H1 (cell line): Measurements from ENCODE around the gene SPI1. TPM values are rescaled to one million over a fixed set of nuclear protein-coding genes. Genes with fewer than 3 reads are reported as not detected.

ENCODE experiments used
- CTCF ChIA-PET: fragments of 300-600 bp; sonication (Branson Sonifier 250); formaldehyde crosslinking; loops from one replicate; lab custom pipeline; 2021; ENCODE audit not compliant: partially characterized antibody; lab: Charles Lee
- POLR2A ChIA-PET: fragments of 300-600 bp; sonication (Branson Sonifier 250); formaldehyde crosslinking; loops from one replicate; lab custom pipeline; 2021; ENCODE audit warnings: inconsistent platforms; ENCODE audit not compliant: partially characterized antibody; lab: Charles Lee
- DNase-seq, 2 experiments: peaks; one replicate each; pipeline versions ENCODE4 v3.0.0 to v3.0.0-alpha.2; 2010 to 2022; ENCODE audit warnings: low spot score in 2 of 2, low read depth in 1 of 2, mixed read lengths in 1 of 2
- FAIRE-seq: peaks from 2 replicates; lab custom pipeline; 2011; peaks lifted over from hg19 to GRCh38; lab: Jason Lieb, UNC
- H2AFZ ChIP-seq: 2 replicates; pipeline ENCODE4 v1.8.1; 2012; ENCODE audit warnings: low read length, inconsistent platforms
- H2AK5ac ChIP-seq: 2 replicates; pipeline ENCODE4 v1.6.1; 2013; ENCODE audit warnings: low read depth, low read length
- H2BK120ac ChIP-seq: replicated peaks from 2 replicates; pipeline ENCODE3; 2013; ENCODE audit warnings: low read depth, low read length, inconsistent platforms
- H2BK12ac ChIP-seq: 2 replicates; pipeline ENCODE4 v1.6.1; 2013; ENCODE audit warnings: low read depth, low read length
- H2BK15ac ChIP-seq: 2 replicates; pipeline ENCODE4 v1.6.1; 2013; ENCODE audit warnings: low read length
- H2BK20ac ChIP-seq: 2 replicates; pipeline ENCODE4 v1.6.1; 2013; ENCODE audit warnings: low read length
- H2BK5ac ChIP-seq: 2 replicates; pipeline ENCODE4 v1.6.1; 2013; ENCODE audit warnings: low read depth, low read length
- H3K14ac ChIP-seq: 2 replicates; pipeline ENCODE4 v1.6.1; 2013; ENCODE audit warnings: inconsistent platforms; ENCODE audit not compliant: insufficient read length
- H3K18ac ChIP-seq: 2 replicates; pipeline ENCODE4 v1.6.1; 2013; ENCODE audit warnings: low read length; ENCODE audit errors: extremely low read depth
- H3K23ac ChIP-seq: 2 replicates; pipeline ENCODE4 v1.6.1; 2013; ENCODE audit warnings: inconsistent platforms; ENCODE audit not compliant: insufficient read length
- H3K23me2 ChIP-seq: 2 replicates; pipeline ENCODE4 v1.6.1; 2013; ENCODE audit warnings: low read depth, low read length
- H3K27ac ChIP-seq: 2 replicates; pipeline ENCODE4 v1.6.1; 2011; ENCODE audit warnings: low read depth, low read length, inconsistent platforms
- H3K27me3 ChIP-seq, 4 experiments: replicated peaks in 1 of 4; 1 replicate in 1 of 4; 2 replicates in 3 of 4; pipeline versions ENCODE4 v1.6.1 to v1.8.1; 2011 to 2013; ENCODE audit warnings: low read length in 3 of 4, mild to moderate bottlenecking in 3 of 4, inconsistent platforms in 2 of 4, mixed read lengths in 2 of 4, moderate library complexity in 1 of 4; ENCODE audit not compliant: control insufficient read depth in 3 of 4, insufficient read depth in 3 of 4; ENCODE audit errors: extremely low read depth in 1 of 4
- H3K36me3 ChIP-seq, 4 experiments: 2 replicates each; pipeline versions ENCODE4 v1.6.1 to v1.8.1; 2011 to 2013; ENCODE audit warnings: mild to moderate bottlenecking in 4 of 4, low read length in 3 of 4, moderate library complexity in 2 of 4, control low read depth in 1 of 4, inconsistent platforms in 1 of 4; ENCODE audit not compliant: insufficient read depth in 4 of 4, control insufficient read depth in 2 of 4
- H3K4ac ChIP-seq: replicated peaks from 2 replicates; pipeline ENCODE3; 2013; ENCODE audit warnings: low read length, low read depth, mixed read lengths, inconsistent platforms; ENCODE audit not compliant: insufficient read length
- H3K4me1 ChIP-seq, 4 experiments: replicated peaks in 1 of 4; 1 replicate in 1 of 4; 2 replicates in 3 of 4; pipeline versions ENCODE4 v1.6.1 to v1.8.1; 2011 to 2013; ENCODE audit warnings: low read length in 3 of 4, inconsistent platforms in 2 of 4, mixed read lengths in 1 of 4; ENCODE audit not compliant: insufficient read depth in 4 of 4, control insufficient read depth in 3 of 4
- H3K4me2 ChIP-seq, 2 experiments: 2 replicates each; pipeline versions ENCODE4 v1.6.1 to v1.8.1; 2011 to 2013; ENCODE audit warnings: low read depth in 2 of 2, low read length in 2 of 2, control low read depth in 1 of 2, inconsistent platforms in 1 of 2, mild to moderate bottlenecking in 1 of 2; ENCODE audit not compliant: insufficient read depth in 1 of 2
- H3K4me3 ChIP-seq, 4 experiments: fragments of 200-600, 300-600 bp in 1 of 4; sonication (generic), shearing (Covaris generic), sonication (Bioruptor Twin) in 1 of 4; 2 replicates each; pipeline versions ENCODE4 v1.5.1 to v1.8.1; 2011 to 2016; ENCODE audit warnings: low read length in 4 of 4, low read depth in 3 of 4, control low read depth in 2 of 4, inconsistent platforms in 2 of 4, mild to moderate bottlenecking in 2 of 4, mixed read lengths in 1 of 4, moderate library complexity in 1 of 4; ENCODE audit not compliant: insufficient read depth in 2 of 4; ENCODE audit errors: extremely low read depth in 1 of 4
- H3K56ac ChIP-seq: replicated peaks from 2 replicates; pipeline ENCODE3; 2013; ENCODE audit warnings: low read depth, mild to moderate bottlenecking, mixed read lengths, low read length, inconsistent platforms; ENCODE audit not compliant: insufficient read length
- H3K79me1 ChIP-seq: 2 replicates; pipeline ENCODE4 v1.6.1; 2013; ENCODE audit warnings: low read depth, low read length, control low read depth
- H3K79me2 ChIP-seq, 2 experiments: 2 replicates each; pipeline versions ENCODE4 v1.6.1 to v1.8.1; 2012 to 2013; ENCODE audit warnings: low read length in 2 of 2, mild to moderate bottlenecking in 2 of 2, inconsistent platforms in 1 of 2; ENCODE audit not compliant: insufficient read depth in 2 of 2, control insufficient read depth in 1 of 2
- H3K9ac ChIP-seq, 4 experiments: replicated peaks in 1 of 4; 1 replicate in 1 of 4; 2 replicates in 3 of 4; pipeline versions ENCODE4 v1.6.1 to v1.8.1; 2011 to 2013; ENCODE audit warnings: low read depth in 3 of 4, low read length in 3 of 4, control low read depth in 2 of 4, mild to moderate bottlenecking in 2 of 4, moderate library complexity in 2 of 4, inconsistent platforms in 1 of 4; ENCODE audit errors: extremely low read depth in 1 of 4
- H3K9me3 ChIP-seq, 2 experiments: 2 replicates each; pipeline versions ENCODE4 v1.6.1 to v1.8.1; 2012 to 2013; ENCODE audit warnings: mild to moderate bottlenecking in 2 of 2, moderate library complexity in 2 of 2, control low read depth in 1 of 2, inconsistent platforms in 1 of 2, low read depth in 1 of 2, low read length in 1 of 2, mixed read lengths in 1 of 2; ENCODE audit not compliant: insufficient read depth in 2 of 2
- H4K20me1 ChIP-seq, 2 experiments: replicated peaks in 1 of 2; 2 replicates each; pipeline versions ENCODE3 to v1.8.1; 2011 to 2013; ENCODE audit warnings: inconsistent platforms in 2 of 2, low read length in 2 of 2, mild to moderate bottlenecking in 1 of 2; ENCODE audit not compliant: insufficient read depth in 2 of 2, control insufficient read depth in 1 of 2
- H4K5ac ChIP-seq: 2 replicates; pipeline ENCODE4 v1.6.1; 2013; ENCODE audit warnings: low read length, low read depth, mixed read lengths, inconsistent platforms; ENCODE audit not compliant: insufficient read length
- H4K8ac ChIP-seq: 2 replicates; pipeline ENCODE4 v1.8.0; 2013; ENCODE audit warnings: mild to moderate bottlenecking, moderate library complexity, low read length, inconsistent platforms; ENCODE audit not compliant: insufficient read depth; ENCODE audit errors: extremely low read depth
- H4K91ac ChIP-seq: replicated peaks from 2 replicates; pipeline ENCODE3; 2013; ENCODE audit warnings: low read length, mixed read lengths, inconsistent platforms; ENCODE audit not compliant: insufficient read length
- CBX5 ChIP-seq: fragments of 300-800, 300-1000 bp; sonication (generic); IDR thresholded peaks from 2 replicates; pipeline ENCODE4 v1.7.1; 2016; ENCODE audit warnings: antibody characterized with exemption, low read length, low read depth
- HDAC2 ChIP-seq, 2 experiments: fragments of 300-600 bp in 1 of 2; sonication (generic) in 1 of 2; IDR thresholded peaks; 2 replicates each; pipeline ENCODE4 v1.6.1; 2011 to 2012; ENCODE audit warnings: low read depth in 2 of 2, low read length in 2 of 2, mild to moderate bottlenecking in 2 of 2, moderate library complexity in 2 of 2, borderline replicate concordance in 1 of 2, inconsistent platforms in 1 of 2
- KDM1A ChIP-seq: fragments of 200-600, 300-600 bp; sonication (generic); IDR thresholded peaks from 2 replicates; pipeline ENCODE4 v1.7.1; 2016; ENCODE audit warnings: mild to moderate bottlenecking, low read length, borderline replicate concordance
- POU5F1 ChIP-seq: IDR thresholded peaks from 2 replicates; pipeline ENCODE4 v1.6.1; 2011; ENCODE audit warnings: low read depth, mild to moderate bottlenecking, low read length, moderate library complexity
- RBBP5 ChIP-seq: IDR thresholded peaks from 2 replicates; pipeline ENCODE4 v1.7.1; 2012; ENCODE audit warnings: low read depth, mild to moderate bottlenecking, inconsistent platforms, low read length, moderate library complexity, borderline replicate concordance
- whole genome bisulfite sequencing, 2 experiments: shearing (Covaris generic) in 1 of 2; methylation state at CpG; one replicate each; pipeline versions ENCODE4 v1.1.6 to v1.1.7; 2013 to 2015; ENCODE audit warnings: low lambda C conversion rate in 2 of 2, mixed read lengths in 2 of 2, inconsistent platforms in 1 of 2, low coverage in 1 of 2, missing lambda C conversion rate in 1 of 2; ENCODE audit not compliant: insufficient replicate concordance in 2 of 2, insufficient coverage in 1 of 2, insufficient read length in 1 of 2; ENCODE audit errors: extremely low coverage in 1 of 2, missing lambda C conversion rate in 1 of 2; 5-methylcytosine and 5-hydroxymethylcytosine counted together
- polyA plus RNA-seq, 7 experiments: library from polyadenylated mRNA; depleted of rRNA in 3 of 7; stranded (reverse) in 5 of 7; unstranded in 2 of 7; fragments of >200 nt in 5 of 7; fragments of 200-250 nt in 2 of 7; gene quantifications; 1 replicate in 5 of 7; 2 replicates in 1 of 7; 4 replicates in 1 of 7; pipeline versions ENCODE4 v1.2.1 to v1.2.3, GENCODE V29; 2011 to 2013; ENCODE audit warnings: missing spikeins in 2 of 7, mixed read lengths in 2 of 7
- total RNA-seq: library from RNA; stranded (reverse); fragmentation: NEBNext Ultra II Directional; extraction: Animal tissue kit (Norgen Biotek cat#: 25700); gene quantifications from 2 replicates; pipeline ENCODE4 v1.2.1, GENCODE V29; 2021

SPI1 gene
- total and polyA plus RNA-seq, 2 of the 8 experiments (the other 6 are each of a cell fraction or from before 2014, with no cell fraction given), result 0.12 TPM; not detected in 1

DNA sequence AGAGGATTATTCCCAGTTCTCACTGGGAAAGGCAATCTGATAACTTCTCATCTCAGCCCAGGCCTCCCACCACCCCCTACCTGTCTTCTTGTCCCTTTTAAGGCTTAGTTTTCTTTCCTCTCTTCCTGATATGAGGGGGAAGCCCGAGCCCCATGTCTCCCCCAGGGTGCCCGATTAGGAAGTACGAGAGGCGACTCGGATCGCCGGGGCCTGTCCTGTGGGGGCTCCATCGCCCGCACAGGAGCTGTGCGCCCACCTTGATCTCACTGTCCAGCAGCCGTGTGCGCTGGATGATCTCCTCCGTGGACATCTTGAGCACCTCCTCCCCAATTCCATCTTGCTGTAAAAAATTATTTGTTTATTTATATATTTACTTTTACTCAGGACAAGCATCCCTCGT, 47.3 kb upstream of the SPI1 start:
- peak overlapping the region; percentile 72 to 75 for H3K4me2 ChIP-seq
- ChIA-PET POLR2A (interaction anchor here (0.6 to 8.2 kb wide), 10 partner anchors 10 to 204 kb away, joined by 3 to 140 read pairs (median 4); partner anchors contain the start of genes ACP2, PTPMT1, RAPSN and SLC39A13), CTCF (interaction anchor here (1.2 to 5.7 kb wide), 6 partner anchors 14 to 192 kb away, joined by 3 to 59 read pairs (median 4); partner anchors contain the start of gene SLC39A13)
- peak overlapping the region; percentile 98 for H3K27ac ChIP-seq
- no peak overlapping the region for H3K14ac ChIP-seq
- FAIRE-seq, result no peak
- H3K4me1 ChIP-seq, result peaks cover 0 to 6% (median 0%) of the 10 kb centered on the region in 4 experiments; a peak in 3 of 7 replicates
- peak overlapping the region; percentile 85 to 96 (median 91) for H3K9ac ChIP-seq
- no peak for DNase-seq
- no peaks in the 10 kb centered on the region for H3K27me3 ChIP-seq
- peaks cover 0 to 4% of the 10 kb centered on the region in 2 experiments for H4K20me1 ChIP-seq
- peak overlapping the region; percentile 99; the same call in 1 of the 2 replicates for H4K8ac ChIP-seq
- no peak overlapping the region for H3K4ac ChIP-seq
- 5% methylated on average over 13 of the region's 14 CpGs; no CpG with 5 or more reads in 1 of the 2 experiments for WGBS, 2 experiments
- H2BK20ac ChIP-seq, result no peak overlapping the region
- H2BK15ac ChIP-seq, result no peak overlapping the region
- H4K91ac ChIP-seq, result no peak overlapping the region
- H2BK5ac ChIP-seq, result peak overlapping the region; percentile 98
- H3K23ac ChIP-seq, result no peak overlapping the region
- no peak overlapping the region for H3K56ac ChIP-seq
- H2AK5ac ChIP-seq, result no peak overlapping the region
- H2AFZ ChIP-seq, result peak overlapping the region; percentile 99; the same call in 1 of the 2 replicates
- no peak overlapping the region for H3K18ac ChIP-seq
- peak overlapping the region; percentile 99; the same call in 1 of the 2 replicates for H2BK12ac ChIP-seq
- peaks cover 14% of the 10 kb centered on the region for H3K79me1 ChIP-seq
- peak overlapping the region; percentile 87 to 99 (median 96) for H3K4me3 ChIP-seq
- TF ChIP-seq CBX5, result no peak
- no peak for TF ChIP-seq POU5F1
- no peak for TF ChIP-seq KDM1A
- TF ChIP-seq HDAC2 (IDR thresholded peaks at IDR 0.05; ENCODE audit: borderline replicate concordance in 1 of 2, low read depth in 2 of 2, low read length in 2 of 2), result no peak
- no peak for TF ChIP-seq RBBP5
- no peak overlapping the region for H4K5ac ChIP-seq
- no peaks in the 10 kb centered on the region for H3K9me3 ChIP-seq
- H3K79me2 ChIP-seq, result peaks cover 0 to 12% of the 10 kb centered on the region in 2 experiments; a peak in 2 of 4 replicates
- peaks cover 14 to 35% (median 30%) of the 10 kb centered on the region in 4 experiments for H3K36me3 ChIP-seq
- H3K23me2 ChIP-seq, result no peaks in the 10 kb centered on the region; the same call in 1 of the 2 replicates
- no peak overlapping the region for H2BK120ac ChIP-seq
